Measurements from ENCODE around the gene NCAM1.

GRCh38 chr11:113238721-113239120, 277.5 kb downstream of the NCAM1 start:
- TF ChIP-seq ZNF600 (tag by site-specific recombination; IDR thresholded peaks at IDR 0.05) (no peak), ZSCAN30 (tag by site-specific recombination; IDR thresholded peaks at IDR 0.05) (no peak), ZNF211 (tag by site-specific recombination; IDR thresholded peaks at IDR 0.05; ENCODE audit: low read depth) (no peak), ZNF529 (tag by site-specific recombination; IDR thresholded peaks at IDR 0.05; ENCODE audit: insufficient replicate concordance) (no peak), ZNF510 (tag by site-specific recombination; IDR thresholded peaks at IDR 0.05; ENCODE audit: insufficient replicate concordance) (no peak), ZNF350 (tag by site-specific recombination; IDR thresholded peaks at IDR 0.05) (no peak), ZSCAN23 (tag by site-specific recombination; IDR thresholded peaks at IDR 0.05) (no peak), ZNF580 (tag by site-specific recombination; IDR thresholded peaks at IDR 0.05) (no peak), OVOL3 (tag by site-specific recombination; IDR thresholded peaks at IDR 0.05) (no peak)
- TF ChIP-seq, protein P1, sequence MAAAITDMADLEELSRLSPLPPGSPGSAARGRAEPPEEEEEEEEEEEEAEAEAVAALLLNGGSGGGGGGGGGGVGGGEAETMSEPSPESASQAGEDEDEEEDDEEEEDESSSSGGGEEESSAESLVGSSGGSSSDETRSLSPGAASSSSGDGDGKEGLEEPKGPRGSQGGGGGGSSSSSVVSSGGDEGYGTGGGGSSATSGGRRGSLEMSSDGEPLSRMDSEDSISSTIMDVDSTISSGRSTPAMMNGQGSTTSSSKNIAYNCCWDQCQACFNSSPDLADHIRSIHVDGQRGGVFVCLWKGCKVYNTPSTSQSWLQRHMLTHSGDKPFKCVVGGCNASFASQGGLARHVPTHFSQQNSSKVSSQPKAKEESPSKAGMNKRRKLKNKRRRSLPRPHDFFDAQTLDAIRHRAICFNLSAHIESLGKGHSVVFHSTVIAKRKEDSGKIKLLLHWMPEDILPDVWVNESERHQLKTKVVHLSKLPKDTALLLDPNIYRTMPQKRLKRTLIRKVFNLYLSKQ (tag by site-specific recombination; IDR thresholded peaks at IDR 0.05; ENCODE audit: borderline replicate concordance), result no peak
- TF ChIP-seq, protein P2, sequence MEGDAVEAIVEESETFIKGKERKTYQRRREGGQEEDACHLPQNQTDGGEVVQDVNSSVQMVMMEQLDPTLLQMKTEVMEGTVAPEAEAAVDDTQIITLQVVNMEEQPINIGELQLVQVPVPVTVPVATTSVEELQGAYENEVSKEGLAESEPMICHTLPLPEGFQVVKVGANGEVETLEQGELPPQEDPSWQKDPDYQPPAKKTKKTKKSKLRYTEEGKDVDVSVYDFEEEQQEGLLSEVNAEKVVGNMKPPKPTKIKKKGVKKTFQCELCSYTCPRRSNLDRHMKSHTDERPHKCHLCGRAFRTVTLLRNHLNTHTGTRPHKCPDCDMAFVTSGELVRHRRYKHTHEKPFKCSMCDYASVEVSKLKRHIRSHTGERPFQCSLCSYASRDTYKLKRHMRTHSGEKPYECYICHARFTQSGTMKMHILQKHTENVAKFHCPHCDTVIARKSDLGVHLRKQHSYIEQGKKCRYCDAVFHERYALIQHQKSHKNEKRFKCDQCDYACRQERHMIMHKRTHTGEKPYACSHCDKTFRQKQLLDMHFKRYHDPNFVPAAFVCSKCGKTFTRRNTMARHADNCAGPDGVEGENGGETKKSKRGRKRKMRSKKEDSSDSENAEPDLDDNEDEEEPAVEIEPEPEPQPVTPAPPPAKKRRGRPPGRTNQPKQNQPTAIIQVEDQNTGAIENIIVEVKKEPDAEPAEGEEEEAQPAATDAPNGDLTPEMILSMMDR (tag by site-specific recombination; IDR thresholded peaks at IDR 0.05), result no peak
- TF ChIP-seq, protein P3, sequence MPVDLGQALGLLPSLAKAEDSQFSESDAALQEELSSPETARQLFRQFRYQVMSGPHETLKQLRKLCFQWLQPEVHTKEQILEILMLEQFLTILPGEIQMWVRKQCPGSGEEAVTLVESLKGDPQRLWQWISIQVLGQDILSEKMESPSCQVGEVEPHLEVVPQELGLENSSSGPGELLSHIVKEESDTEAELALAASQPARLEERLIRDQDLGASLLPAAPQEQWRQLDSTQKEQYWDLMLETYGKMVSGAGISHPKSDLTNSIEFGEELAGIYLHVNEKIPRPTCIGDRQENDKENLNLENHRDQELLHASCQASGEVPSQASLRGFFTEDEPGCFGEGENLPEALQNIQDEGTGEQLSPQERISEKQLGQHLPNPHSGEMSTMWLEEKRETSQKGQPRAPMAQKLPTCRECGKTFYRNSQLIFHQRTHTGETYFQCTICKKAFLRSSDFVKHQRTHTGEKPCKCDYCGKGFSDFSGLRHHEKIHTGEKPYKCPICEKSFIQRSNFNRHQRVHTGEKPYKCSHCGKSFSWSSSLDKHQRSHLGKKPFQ (tag by site-specific recombination; IDR thresholded peaks at IDR 0.05), result no peak

Data from HEK293 (cell line).